M059J (cell line): Measurements from ENCODE around the gene GNAI3. TPM values are rescaled to one million over a fixed set of nuclear protein-coding genes. Genes with fewer than 3 reads are reported as not detected.

Experiments
- DNase-seq: peaks from one replicate; pipeline ENCODE4 v3.0.0-alpha.2; 2012; ENCODE audit warnings: low read depth
- total RNA-seq: library from RNA; depleted of rRNA; stranded (reverse); fragments of >200 nt; shearing (Covaris generic); gene quantifications from 2 replicates; pipeline ENCODE4 v1.2.3, GENCODE V29; 2014

GNAI3 gene
- total RNA-seq, 1 experiment from 2014 or later: 14.8 TPM

DNA sequence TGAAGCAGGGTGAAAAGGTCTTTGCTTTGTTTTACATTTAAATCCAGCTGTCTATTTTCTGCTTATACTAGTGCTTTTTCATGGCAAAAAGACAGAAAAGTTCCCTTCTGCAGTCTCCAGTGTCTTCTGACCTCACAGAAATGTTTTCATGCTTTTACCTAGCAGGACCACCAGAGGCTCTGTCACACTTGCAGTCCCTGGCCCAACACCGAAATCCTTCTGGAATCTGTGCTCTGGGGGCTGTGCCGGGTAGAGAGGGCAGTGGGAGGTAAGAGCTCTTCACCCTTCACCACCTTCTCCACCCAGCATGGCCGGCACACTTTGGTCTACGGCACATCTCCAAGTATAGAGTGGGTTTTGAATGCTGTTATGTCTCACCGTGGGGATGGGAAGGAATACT, 50.2 kb downstream of the GNAI3 start:
- DNase-seq: no peak

DNA sequence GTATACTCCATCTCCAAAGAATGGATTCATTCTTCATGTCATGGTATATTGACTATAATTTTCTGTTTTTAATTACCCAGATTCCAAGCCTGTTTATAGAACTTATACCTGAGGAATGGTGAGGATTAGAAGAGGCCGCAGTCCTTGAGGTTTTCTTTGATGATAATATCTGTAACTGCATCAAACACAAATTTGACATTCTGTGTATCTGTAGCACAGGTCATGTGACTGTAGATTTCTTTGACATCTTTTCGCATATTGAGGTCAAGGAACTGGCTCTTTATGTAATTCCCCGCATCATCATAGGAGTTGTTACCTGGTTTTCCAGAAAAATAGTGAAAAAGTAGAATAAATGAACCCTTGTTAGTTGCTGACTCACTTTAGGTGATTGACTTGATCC, 54.8 kb downstream of the GNAI3 start:
- DNase-seq: no peak

DNA sequence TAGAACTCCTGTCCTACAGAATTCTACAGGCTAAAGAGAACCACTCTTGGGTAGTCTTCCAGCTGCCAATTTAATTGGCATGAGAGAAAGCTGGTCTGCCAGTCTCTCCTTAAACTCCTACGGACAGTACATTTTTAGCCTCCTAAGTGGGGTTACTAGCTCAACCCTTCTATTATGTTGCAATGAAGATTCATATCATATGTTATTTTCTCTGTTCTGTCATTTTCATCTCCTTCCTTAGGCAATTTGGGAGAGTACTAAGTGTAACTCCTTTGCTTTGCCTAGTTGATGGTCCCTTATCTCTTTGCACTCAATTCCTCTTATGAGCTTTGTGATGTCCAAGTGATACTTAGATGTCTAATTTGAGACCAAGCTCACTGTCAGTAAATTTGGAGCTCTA, 57.0 kb downstream of the GNAI3 start:
- no peak for DNase-seq

DNA sequence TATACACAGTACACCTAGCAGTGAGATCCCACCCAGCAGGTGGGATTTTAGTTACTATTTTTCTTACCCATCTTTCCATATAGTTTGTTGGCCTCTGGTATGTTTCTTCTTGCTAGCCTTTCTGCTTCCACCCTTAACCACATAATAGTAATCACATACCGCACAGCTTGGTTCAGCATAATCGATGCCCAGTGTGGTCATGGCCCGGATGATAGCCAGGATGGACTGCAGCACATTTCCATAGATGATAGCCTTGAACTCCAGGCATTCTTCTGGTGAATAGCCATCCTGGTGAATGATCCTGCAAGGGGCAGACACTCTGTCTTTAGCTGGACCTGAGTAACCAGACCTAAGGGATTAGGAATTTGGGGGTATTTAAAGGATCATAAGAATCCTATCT, 61.5 kb downstream of the GNAI3 start:
- DNase-seq: peak; percentile 9

DNA sequence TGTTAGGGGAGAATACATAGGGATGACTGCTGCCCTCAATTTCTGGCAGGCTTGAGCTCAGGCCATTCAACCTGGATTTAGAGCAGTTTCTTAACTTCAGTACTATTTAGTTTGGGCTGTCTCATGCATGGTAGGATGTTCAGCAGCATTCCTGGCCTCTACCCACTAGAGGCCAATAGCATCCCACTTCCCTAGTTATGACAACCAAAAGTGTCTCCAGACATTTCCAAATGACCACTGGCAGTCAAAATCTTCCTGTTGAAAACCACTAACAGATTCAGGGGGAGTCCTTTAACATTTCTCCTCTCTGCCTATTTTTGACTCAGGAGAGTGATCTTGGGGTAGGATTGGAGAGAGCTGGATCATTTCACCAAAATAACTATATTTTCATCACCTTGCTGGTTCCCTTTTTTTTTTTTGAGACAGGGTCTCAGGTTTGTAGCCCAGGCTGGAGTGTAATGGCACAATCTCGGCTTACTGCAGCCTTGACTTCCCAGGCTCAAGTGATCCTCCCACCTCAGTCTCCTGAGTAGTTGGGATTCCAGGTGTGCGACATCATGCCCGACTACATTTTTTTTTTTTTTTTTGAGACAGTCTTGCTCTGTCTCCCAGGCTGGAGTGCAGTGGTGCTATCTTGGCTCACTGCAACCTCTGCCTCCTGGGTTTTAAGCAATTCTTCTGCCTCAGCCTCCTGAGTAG, 62.3 kb downstream of the GNAI3 start:
- peak; percentile 77 for DNase-seq

DNA sequence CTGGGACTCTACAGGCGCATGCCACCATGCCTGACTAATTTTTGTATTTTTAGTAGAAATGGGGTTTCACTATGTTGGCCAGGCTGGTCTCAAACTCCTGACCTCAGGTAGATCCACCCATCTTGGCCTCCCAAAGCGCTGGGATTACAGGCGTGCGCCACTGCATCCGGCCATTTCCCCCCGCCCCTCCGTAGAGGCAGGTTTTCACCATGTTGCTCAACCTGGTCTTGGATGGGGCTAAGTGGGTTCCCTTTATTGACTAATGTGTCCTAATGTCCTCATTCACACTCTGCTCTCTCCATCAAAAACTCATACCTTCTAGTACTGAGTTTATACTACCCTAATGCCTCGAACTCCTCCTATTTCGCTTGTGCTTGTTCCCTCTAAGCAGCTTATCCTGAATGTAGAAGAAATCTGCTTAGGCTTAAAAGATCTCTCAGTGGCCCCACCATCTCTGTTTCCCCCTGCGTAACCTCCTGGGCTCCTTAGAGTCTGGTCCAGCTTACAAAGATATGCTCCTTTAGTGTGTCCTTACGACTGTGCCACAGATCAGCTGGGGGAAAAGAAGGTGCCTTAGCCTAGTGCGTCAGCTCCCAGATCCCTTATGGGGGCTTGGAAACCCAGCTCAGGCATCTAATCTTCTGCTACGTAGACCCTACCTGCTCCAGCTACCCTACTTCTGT, 63.0 kb downstream of the GNAI3 start:
- DNase-seq: no peak

DNA sequence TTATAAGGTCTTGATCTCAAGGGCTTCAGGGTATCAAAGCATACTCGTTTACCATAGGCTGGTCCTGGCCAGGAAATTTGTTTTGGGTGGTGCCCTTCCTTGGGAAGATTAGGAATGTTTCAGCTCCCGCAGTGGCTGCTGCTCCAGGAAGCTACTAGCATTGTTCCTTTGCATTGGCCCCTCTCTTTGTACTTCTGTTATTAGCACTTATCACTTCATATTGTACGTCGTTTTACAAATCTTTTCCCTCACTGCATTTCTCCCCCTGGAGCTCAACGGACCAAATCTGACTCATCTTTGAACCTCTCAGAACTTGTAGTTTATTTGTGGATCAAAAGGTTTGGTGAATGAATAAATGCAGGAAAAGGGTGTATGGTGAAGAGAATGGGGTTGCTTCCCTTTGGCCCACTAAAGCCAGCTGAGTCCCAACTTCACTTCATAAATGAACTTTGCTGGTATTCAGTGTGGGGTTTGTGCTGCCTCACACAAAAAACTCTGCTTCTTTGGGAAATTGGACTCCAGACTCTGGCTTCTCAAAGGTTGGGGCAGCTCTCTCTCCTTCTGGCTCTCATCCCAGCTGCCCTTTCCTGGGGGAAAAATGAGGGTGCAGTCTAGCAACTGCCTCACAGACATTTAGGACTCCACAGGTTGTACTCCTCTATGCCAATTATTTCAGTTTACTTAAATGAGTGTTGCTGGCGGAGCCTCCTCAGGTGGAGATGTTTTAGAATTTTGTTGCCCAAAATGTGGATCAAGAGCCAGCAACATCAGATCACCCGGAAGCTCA, 65.1 kb downstream of the GNAI3 start:
- DNase-seq: peak; percentile 59

DNA sequence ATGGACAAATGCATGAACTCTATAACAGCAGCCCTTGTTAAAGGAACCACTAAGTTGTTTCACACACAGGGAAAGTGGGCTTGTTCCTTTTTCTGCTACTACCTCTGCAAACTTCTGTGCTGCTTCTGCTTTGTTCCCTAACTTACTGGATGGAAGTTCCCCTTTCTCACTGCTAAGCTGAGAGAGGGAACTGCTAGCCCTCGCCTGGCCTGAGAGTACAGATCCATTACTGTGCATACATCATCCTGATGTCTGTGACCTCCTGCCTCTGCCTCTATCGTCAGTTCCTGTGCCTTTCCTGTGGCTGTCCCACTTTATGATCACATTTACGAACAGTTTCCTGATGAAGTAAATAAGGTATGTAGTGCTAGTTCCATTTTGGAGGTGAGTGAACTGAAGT, 67.5 kb downstream of the GNAI3 start:
- DNase-seq: no peak

DNA sequence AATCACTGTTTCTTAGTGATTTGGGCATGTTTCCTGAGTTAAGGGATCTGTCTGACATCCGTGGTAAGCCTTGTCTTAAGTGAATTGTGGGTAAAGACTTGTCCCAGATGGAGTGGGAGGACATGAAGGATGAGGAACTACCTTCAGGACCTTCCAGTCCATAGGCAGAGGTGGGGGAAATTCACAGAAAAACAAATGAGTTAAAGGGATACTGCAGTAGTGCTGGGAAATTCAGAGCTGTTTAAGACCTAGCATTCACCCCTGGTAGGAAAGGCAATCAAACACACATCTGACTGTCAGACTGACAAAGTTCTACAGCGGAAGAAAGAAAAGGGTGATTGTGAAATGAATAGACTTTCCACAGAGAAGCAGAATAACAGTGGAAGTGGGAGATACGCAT, 68.0 kb downstream of the GNAI3 start:
- DNase-seq: no peak

DNA sequence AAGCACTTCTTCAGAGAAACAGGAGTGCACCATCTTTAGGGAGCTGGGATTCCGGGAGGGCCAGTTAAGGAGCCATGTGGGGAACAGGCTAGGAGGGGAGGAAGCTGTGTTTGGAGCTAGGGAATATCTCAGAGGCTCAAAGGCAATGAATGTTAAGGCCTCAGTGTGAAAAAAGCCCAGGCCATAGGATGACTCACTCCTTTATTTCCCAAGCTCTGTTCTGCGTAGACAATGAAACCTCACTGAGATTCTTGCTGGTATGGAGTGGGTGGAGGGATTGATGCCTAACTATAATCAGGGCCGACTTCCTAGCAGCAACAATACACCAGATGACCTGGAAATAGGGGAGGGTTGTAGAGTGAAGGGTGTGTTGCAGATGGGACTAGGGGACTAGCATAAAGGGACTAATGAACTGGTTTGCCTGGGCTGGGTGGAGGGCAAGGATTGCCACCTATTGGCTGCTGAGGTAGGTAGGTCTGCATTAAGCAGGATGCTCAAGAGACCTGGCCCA, 68.9 kb downstream of the GNAI3 start:
- peak; percentile 87 for DNase-seq

DNA sequence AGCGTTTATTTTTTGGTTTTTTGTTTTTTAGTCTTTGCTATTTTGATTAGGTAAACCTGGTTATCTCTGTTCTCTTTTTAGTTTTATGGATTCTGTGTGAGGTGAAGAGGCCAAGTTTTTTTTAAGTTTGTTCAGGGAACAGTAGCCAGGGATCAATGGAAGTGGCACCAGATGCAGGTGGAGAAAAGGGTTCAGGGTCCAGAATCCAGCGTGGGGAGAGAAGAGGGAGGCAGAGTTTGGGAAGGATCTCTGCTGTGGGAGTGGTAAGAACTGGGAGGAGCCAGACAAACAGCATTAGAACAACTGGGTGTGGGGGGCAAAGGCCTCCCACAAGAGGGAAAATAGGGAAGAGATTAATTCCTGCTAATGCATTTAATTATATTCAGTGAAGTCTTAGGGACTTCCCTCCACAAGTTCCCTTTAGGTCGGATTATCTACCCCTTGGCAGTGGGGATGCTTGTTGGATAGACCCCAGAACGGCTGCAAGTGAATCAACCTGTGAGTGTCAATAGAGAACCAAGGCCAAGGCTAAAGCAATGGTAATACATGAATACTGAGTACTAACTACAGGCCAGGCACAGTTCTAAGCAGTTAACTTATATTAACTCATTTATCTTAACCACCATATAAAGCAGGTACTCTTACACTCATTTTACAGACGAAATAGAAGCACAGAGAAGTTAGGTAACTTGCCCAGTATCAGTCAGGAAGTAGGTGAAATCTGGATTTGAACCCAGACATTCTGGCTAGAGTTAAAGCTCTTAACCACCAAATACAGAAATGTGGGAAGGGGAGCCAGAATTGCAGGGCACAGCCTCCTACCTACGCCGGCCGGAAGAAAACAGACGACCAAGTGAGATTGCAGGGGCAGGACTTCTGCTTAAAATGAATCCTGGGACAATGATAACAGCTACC, 70.5 kb downstream of the GNAI3 start:
- no peak for DNase-seq

DNA sequence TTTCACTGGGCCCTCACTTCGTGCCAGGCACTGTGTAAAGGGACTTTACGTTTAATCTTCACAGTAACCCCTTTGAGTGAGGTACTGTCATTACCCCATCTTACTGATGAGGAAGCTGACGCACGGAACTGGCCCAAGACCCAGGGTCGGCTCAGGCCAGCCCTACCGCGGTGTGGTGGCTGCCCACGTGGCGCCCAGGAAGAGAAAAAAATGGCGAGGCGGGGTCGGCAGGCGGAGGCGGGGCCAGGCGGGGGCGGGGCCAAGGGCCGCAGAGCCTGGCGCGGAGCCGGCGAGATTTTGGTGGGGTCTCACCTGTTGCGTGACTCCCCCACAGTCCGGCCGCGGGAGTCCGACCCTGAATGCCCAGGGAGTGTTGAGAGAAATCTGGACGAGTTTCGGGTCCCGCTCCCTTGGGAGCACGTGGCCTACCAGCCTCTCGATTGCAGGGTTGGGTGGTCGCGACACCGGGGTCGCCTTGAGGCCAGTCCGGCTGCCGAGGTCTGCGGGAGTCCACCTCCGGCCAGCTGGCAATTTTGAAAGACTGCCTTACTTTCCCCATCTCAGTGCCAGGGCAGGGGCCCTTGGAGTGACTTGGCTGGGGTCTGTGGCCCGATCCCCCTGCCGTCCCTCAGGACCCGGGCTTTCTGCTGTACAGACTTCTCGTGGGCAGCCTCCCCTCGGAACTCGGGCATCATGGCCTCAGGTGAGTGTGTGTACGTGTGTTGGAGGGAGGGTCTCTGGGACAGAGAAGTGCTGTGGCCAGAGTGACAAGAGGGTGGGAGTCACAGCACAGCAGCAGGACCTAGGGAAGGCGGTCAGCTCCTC, 71.4 kb downstream of the GNAI3 start, which contains the start of the genes AMPD2 and GNAT2:
Gene AMPD2, plus strand, starts transcription at position 262 of the 825 bp plus-strand sequence. CDS start 1,339 bp downstream, outside the sequence.
Gene GNAT2, minus strand, starts transcription at position 41 of the 825 bp plus-strand sequence. CDS start 6,746 bp downstream, outside the sequence.
- DNase-seq: peak; percentile 86

DNA sequence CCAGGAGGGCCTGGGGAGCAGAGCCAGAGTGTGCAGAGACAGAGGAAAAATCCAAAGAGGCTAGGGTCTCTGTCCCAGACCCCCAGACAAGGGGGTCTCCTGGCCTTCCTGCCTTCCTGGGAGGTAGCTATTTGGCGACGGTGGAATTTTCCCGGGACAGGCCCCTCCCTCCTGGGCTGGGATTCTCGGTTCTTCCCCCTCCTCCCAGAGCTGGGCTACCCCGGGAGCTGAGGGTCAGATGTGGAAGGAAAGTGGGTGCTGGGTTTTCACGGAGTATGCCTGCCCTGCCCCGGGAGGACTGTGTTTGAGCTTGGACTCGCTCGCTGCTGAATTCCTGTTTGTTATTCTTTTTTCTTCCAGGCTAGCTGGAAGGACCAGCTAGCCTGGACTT, 72.0 kb downstream of the GNAI3 start:
- peak; percentile 76 for DNase-seq

DNA sequence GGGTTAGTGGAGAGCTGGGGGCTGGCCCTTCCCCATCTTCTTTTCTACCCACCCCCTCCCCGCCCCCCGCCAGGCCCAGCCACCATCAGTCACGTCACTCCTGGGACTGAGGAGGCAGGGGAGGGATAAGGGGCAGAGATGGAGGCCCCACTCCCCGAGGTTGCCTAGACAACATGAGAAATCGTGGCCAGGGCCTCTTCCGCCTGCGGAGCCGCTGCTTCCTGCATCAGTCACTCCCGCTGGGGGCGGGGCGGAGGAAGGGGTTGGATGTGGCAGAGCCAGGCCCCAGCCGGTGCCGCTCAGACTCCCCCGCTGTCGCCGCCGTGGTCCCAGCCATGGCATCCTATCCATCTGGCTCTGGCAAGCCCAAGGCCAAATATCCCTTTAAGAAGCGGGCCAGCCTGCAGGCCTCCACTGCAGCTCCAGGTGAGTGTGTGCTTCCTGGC, 72.4 kb downstream of the GNAI3 start:
- DNase-seq: peak; percentile 97

DNA sequence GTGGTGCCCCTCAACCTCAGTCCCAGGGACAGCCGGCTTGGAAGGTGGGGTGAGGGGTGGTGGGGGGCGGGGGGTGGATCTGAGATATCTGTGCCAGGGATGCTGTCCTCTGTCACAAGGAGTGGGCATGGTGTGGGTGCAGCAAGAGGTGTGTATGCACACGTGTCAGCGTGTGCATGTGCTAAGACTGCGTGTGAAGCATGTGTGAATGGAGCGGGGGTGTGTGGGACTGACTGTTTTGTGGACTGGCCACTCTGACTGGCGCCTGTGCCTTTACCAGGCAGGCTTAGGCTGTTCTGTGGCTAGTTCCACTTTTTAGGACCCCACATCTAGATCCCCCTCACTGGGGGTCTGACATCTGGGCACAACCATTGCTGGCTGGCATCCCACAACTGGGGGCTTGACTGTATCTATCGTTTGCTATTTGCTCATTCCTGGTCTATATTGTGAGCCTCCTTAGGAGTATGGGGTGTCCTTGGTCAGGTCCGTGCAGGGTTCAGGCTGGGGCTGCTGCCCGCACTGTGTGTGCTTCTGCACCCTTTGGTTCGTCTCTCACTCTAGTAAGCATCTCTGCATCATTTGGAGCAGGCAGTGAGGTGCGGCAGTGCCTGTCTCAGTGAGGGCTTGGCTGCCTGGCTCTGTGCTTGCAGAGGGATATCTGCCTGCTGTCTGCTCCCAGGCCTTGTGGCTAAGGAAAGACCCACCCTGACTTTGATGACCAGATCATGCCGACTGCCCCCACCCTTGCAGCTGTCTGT, 73.1 kb downstream of the GNAI3 start:
- no peak for DNase-seq

DNA sequence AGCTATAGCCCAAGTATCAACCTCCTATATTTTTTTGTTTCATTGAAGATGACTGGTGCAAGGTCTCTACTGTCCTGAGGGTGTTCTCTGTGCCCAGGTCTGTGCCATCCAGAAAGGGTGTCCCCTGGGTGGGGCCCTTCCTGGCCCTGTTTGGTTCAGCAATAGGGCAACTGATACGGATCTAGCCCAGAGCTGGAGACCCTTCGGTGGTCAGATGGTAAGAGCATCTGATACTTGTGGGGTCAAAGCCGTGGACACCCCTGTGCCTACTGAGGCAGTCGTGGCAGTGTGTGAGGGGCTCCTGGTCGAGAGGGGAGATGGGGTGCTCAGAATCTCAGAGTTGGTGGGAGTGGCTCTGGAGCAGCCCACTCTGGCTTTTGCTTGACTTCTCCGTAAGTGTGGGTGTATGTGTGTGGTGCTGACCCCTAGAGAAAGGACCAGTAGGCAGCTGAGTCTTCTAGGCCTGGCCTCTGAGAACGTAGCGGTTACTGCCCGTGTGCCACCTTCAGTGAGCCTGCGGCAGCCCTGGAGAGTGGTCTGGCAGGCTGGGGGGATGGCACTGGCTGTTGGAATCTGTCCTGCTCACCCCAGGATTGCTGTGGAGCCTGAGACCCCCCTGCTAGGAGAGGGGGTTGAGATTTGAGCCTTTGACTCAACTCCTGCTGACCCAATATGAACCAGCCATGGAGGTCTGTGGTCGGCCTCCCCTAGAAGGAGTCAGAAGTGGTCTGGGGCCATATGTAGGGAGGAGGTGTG, 73.9 kb downstream of the GNAI3 start:
- DNase-seq: no peak

DNA sequence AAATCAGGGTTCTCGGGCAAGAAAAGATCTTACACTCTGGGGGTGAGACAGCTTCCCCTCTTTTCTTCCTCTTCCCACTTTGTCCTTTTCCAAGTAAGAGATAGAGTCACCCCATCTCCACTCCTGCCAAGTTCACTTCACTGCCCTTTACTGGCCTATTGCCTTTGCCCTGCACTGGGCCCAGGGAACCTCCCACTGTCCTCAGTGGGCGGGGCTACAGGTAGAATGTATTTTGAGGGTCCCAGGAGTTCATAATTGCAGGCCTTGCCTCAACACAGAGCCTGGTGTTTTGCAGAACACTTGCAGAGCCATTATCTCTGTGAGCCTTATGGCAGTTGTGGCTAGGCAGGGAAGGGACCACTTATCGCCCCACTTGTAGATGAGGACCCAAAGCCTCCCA, 74.5 kb downstream of the GNAI3 start:
- DNase-seq: no peak

DNA sequence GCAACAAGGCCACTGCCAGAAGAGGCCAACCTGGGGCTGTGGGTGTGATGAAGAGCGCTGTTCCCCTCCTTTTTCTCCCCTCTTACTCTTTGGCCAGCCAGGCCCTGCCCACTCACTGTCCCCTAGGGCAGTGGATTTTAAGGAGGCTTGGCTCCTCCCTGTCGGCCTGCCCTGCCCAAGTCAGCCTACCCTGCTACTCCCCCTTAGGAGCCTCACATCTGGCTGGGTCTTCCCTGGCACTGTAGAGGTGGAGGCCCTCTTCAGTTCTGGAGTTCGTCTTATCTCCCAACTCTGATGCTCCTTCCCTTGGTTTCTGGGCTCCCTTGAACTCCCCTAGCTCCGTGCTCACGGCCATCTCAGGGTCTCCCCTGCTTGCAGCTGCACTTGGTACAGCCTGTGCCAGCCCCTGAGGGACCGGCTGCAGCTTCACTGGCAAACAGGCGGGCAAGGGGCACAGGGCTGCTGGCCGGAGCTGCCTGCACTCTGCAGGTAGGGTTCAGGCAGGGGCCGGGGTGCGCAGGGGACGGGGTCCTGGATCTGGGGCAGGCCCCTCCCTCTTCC, 75.3 kb downstream of the GNAI3 start:
- DNase-seq: no peak
